Activated CD8-positive, alpha-beta memory T cell treated with anti-CD3 and anti-CD28 coated beads, Interleukin-2, amount 50 U/mL, for 24 hours (primary cell): ENCODE data around the gene SKI.
A peak's percentile ranks its signal among the peaks of the same experiment; 100 is the strongest.

ENCODE experiments used
- DNase-seq: peaks from one replicate; pipeline ENCODE4 v3.0.0-alpha.2; 2020; ENCODE audit errors: extremely low read depth

The SKI gene

GRCh38 chr1:2274929-2275475 is 46.9 kb downstream of the SKI start:
- no peak for DNase-seq

GRCh38 chr1:2275796-2276536 is 47.8 kb downstream of the SKI start:
- no peak for DNase-seq

- no peak for DNase-seq
Measured at GRCh38 chr1:2276803-2277580, 48.9 kb downstream of the SKI start.

GRCh38 chr1:2277741-2278488 is 49.8 kb downstream of the SKI start:
- DNase-seq = no peak

GRCh38 chr1:2278591-2279209 is 50.6 kb downstream of the SKI start:
- no peak for DNase-seq

- DNase-seq = no peak
Measured at GRCh38 chr1:2279210-2279639, 51.1 kb downstream of the SKI start.

GRCh38 chr1:2279817-2280216 is 51.7 kb downstream of the SKI start:
- no peak for DNase-seq

- DNase-seq = no peak
Measured at GRCh38 chr1:2282556-2283270, 54.6 kb downstream of the SKI start.

- no peak for DNase-seq
Measured at GRCh38 chr1:2283371-2283990, 55.4 kb downstream of the SKI start.

- DNase-seq = no peak
Measured at GRCh38 chr1:2283991-2284895, 56.1 kb downstream of the SKI start.

- no peak for DNase-seq
Measured at GRCh38 chr1:2284932-2285331, 56.8 kb downstream of the SKI start.

- no peak for DNase-seq
Measured at GRCh38 chr1:2286923-2287322, 58.8 kb downstream of the SKI start.

GRCh38 chr1:2287649-2288048 is 59.5 kb downstream of the SKI start:
- no peak for DNase-seq

GRCh38 chr1:2288311-2288710 is 60.2 kb downstream of the SKI start:
- DNase-seq = no peak

- no peak for DNase-seq
Measured at GRCh38 chr1:2288816-2289536, 60.9 kb downstream of the SKI start.

GRCh38 chr1:2289607-2290006 is 61.5 kb downstream of the SKI start:
- no peak for DNase-seq

GRCh38 chr1:2290171-2290578 is 62.1 kb downstream of the SKI start:
- DNase-seq = no peak

- peak; percentile 73 for DNase-seq
Measured at GRCh38 chr1:2290595-2291510, 62.7 kb downstream of the SKI start.
